Epithelial cell of proximal tubule (primary cell): ENCODE data around the gene YKT6. TPM values are rescaled to one million over a fixed set of nuclear protein-coding genes. Genes with fewer than 3 reads are reported as not detected.
A peak's percentile ranks its signal among the peaks of the same experiment; 100 is the strongest.

Experiments used
- DNase-seq: peaks from one replicate; pipeline ENCODE4 v3.0.0-alpha.2; 2011; ENCODE audit warnings: low read depth
- H3K4me3 ChIP-seq: 2 replicates; pipeline ENCODE4 v1.5.1; 2011; ENCODE audit warnings: low read depth, mild to moderate bottlenecking, low read length
- total RNA-seq: library from RNA; depleted of rRNA; stranded (reverse); fragments of >200 nt; gene quantifications from 2 replicates; pipeline ENCODE4 v1.2.3, GENCODE V29; 2015
- TF ChIP-seq, protein P1 (sequence below): conservative IDR thresholded peaks from 2 replicates; pipeline ENCODE4 v1.5.1; 2012; ENCODE audit warnings: low read depth, mild to moderate bottlenecking, low read length

Gene YKT6
- total RNA-seq, 1 donor from 2014 or later, result 79.3 TPM

DNA sequence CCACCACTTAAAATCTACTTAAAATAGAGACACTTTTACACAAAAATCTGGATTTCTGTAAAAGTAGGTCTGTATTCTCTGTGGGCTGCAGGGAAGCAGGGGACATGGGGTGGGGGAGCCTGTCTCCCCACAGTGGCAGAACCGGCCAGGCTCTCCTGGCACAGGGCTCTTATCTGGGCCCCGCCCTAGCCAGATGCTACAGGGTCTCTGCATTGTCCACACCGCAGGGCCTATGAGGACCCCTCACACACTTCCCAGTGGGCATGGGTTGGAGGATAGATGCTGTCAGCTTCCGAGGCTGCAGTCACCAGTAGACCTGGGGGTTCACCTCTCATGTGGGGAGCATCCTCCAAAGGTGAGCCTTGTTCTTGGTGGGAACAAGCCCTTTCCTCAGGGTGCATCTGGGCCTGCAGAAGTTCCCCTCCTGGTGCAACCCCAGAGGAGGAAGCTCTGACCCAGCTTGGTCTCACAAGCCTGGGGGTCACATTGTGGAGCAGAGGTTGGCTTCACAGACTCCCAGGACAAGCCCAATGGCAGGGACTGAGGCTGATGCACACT is 44.2 kb upstream of the YKT6 start:
- TF ChIP-seq, protein P1, sequence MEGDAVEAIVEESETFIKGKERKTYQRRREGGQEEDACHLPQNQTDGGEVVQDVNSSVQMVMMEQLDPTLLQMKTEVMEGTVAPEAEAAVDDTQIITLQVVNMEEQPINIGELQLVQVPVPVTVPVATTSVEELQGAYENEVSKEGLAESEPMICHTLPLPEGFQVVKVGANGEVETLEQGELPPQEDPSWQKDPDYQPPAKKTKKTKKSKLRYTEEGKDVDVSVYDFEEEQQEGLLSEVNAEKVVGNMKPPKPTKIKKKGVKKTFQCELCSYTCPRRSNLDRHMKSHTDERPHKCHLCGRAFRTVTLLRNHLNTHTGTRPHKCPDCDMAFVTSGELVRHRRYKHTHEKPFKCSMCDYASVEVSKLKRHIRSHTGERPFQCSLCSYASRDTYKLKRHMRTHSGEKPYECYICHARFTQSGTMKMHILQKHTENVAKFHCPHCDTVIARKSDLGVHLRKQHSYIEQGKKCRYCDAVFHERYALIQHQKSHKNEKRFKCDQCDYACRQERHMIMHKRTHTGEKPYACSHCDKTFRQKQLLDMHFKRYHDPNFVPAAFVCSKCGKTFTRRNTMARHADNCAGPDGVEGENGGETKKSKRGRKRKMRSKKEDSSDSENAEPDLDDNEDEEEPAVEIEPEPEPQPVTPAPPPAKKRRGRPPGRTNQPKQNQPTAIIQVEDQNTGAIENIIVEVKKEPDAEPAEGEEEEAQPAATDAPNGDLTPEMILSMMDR, result no peak
- no peak overlapping the region for H3K4me3 ChIP-seq
- DNase-seq, result no peak

DNA sequence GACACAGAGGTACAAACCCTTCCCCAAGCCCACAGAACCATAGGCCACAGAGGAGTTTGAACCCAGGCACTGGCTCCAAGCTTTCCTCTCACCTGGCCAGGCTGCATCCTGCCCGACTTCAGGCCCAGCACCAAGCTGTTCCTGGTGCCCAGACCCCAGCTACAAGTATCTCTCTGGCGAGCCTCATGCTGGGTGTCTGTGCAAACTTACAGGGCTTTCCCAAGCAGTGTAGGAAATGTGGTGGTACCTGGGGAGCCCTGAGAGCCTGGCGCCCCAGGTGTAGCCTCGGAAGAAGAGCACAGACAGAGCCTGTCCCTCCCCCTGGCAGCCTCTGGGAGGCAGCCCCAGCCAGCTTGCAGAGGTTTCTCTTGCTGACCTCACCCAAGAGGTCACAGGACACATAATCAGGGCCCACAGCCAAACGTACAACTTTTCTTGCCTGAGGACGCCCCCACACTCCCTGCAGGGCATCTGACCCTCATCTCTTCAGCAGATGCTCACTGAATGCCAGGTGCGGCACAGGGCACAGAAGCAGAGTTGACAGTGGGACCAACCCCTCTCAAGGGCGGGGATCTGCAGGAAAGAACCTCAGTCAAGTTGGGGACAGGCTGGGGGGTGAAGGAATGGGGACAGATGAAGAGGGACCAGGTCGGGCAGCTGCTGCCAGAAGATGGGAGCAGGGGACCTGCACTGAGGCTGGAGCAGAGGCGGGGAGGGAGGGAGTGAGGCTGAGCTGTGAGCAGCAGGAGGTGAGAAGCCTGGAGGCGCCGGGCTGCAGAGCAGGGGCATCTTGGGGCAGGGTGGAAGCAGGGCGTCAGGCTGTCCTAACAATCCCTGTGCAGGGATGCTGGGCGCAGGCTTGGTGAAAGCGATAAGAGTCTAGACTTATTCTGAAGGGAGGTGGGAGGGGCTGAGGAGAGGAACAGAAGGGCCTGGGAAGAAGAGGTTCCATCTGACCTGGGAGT is 43.4 kb upstream of the YKT6 start:
- DNase-seq, result no peak
- TF ChIP-seq, protein P1, result peak; percentile 31
- H3K4me3 ChIP-seq, result no peak overlapping the region

DNA sequence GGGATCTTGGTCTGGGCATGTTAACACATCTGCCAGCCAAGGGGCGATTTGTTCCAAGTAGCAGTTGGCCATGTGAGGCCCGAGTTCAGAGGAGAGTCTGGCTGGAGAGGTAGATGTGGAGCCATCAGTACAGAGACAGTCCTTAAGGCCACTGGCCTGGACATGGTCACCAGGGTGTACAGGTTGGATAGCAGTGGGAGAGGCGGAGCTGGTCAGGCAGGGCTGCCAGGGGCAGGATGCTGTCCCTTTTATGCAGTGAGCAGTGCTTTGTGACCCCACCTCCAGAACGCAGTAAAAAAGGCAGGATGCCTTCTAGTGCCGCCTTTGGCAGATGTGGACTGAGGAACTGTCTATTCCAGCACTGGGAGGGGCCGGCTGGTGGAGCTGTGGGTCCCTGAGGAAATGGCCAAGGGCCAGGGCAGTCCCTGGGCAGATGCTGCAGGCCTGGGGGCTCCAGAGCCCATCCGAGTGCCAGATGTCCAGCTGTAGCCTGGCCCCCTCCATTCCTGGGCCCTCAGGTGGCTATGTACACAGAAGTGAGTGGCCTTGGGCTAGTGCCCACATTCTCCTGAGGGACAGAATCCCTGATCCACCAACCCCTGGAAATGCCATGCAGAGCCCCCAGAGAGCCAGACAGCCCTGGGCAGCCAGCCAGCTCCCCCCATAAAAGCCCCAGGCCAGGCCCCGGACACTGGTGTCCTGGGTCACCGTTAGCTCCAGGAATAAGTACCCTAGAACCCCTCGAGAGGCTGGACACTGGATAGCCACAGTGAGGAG is 42.5 kb upstream of the YKT6 start:
- H3K4me3 ChIP-seq, result no peak overlapping the region
- TF ChIP-seq, protein P1, result no peak
- DNase-seq, result no peak

DNA sequence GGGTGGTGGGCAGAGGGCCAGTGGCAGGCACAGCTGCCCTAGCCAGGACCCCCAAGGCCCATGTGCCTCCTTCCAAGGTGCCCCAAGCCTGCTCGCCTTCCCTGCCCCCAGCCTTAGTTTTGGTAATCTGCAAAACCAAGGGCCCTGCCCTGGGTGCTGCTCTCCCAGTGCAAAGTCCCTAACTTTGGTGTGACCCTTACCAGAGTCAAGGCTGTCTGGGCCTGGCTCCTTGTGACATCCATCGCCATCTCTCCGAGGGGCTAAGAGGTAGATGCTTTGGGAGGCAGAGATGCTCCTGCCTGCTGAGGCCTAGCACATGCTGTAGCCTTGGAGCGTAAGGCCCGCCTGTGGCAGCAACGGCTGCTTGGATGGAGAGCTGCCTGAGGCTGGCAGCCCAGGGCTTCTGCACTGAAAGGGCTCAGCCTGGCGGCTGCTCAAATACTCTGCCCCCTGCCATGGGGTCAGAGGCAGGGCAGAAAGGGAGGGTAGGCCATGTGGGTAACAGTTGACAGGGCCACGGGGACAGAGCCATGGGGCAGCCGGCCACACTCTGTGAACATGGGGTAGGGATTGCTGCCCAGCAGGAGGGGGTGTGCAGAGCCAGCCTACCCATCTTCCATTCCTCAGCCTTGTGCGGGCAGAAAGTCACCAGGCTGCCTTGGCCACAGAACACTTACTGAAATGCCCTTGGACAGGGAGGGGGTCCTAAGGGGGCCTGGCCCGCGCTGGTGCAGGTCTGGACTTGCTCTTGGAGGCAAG is 41.7 kb upstream of the YKT6 start:
- DNase-seq, result no peak
- TF ChIP-seq, protein P1, result no peak
- no peak overlapping the region for H3K4me3 ChIP-seq

DNA sequence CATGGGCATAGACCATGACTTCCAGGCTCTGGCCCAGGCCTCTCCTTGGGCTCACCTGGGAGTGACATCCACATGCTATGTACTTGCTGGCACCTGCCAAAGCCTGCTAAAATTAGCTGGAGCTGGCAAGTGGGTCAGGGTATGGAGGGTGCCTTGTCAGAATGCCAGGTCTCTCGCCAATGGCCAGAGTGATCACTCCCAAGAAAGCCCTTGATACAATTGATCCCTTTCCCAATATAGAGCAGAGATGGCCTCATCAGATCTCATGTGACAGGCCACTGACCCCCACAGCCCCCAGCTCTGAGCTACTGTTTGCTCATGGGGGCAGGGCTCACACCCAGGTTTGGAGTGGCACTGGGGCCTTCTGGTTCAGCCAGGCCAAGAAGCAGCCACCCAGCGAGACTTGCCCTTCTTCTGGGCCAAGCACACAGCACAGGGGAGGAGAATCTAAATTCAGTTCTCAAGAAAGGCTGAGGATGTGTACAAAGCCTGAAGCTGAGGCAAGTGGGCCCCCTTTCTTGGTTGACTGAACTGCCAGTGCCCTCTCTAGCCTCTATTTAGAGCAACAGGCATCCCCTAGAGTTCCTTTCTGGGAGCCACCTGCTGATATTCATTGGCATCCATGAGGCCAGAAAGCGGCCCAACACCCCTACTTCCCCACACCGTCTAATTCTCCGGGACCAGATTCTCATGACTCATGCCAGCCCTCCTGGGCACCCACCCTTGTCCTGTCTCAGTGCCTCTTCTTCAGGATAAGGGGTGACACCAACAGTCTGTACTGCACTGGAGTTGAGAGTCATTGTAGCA is 40.8 kb upstream of the YKT6 start:
- no peak overlapping the region for H3K4me3 ChIP-seq
- no peak for DNase-seq
- TF ChIP-seq, protein P1, result no peak

DNA sequence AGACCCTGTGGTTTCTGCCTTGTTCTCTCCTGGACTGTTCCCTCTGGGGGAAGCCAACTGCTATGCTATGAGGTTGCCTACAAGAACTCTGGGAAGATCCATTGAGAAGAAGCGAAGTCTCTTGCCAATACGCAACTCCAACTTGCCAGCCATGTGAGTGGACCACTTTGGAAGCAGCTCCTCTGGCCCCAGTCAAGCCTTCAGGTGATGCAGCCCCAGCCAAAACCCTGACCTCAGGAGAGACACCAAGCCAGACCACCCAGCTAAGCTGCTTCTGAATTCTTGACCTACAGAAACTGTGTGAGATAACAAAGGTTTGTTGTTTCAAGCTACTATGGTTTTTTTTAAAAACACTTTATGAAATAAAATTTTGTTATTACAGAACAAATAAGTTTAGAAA is 39.4 kb upstream of the YKT6 start:
- TF ChIP-seq, protein P1, result no peak
- no peak overlapping the region for H3K4me3 ChIP-seq
- no peak for DNase-seq
